IMR-90 (cell line): ENCODE data around the gene SHISA2. TPM values are rescaled to one million over a fixed set of nuclear protein-coding genes. Genes with fewer than 3 reads are reported as not detected.

ENCODE experiments used
- ATAC-seq: fragments of 200-7000 bp; cut with Tn5 transposase; 2 replicates; pipeline ENCODE4 v1.9.1; 2020; ENCODE audit warnings: low read depth, mild to moderate bottlenecking, moderate library complexity
- BruUV-seq: library from RNA; stranded (reverse); fragments of 400-500 nt; replicated peaks from 2 replicates; lab custom pipeline; 2021; lab: Mats Ljungman, UMichigan
- CTCF ChIA-PET: fragments of 300-600 bp; formaldehyde crosslinking; extraction: SDS; loops from one replicate; lab custom pipeline; 2021; ENCODE audit warnings: antibody characterized with exemption; lab: Yijun Ruan, JAX
- POLR2A ChIA-PET: fragments of 300-600 bp; sonication (Branson Sonifier 250); formaldehyde crosslinking; loops from one replicate; lab custom pipeline; 2022; ENCODE audit warnings: antibody characterized with exemption; ENCODE audit not compliant: unreplicated experiment; lab: Charles Lee
- DNase-seq: peaks from one replicate; pipeline ENCODE4 v3.0.0; 2013
- H2AFZ ChIP-seq: replicated peaks from 2 replicates; pipeline ENCODE3; 2013; ENCODE audit warnings: low read length, mild to moderate bottlenecking; ENCODE audit not compliant: poor library complexity
- H2AK5ac ChIP-seq: 2 replicates; pipeline ENCODE4 v1.6.1; 2013; ENCODE audit warnings: low read depth, low read length, inconsistent platforms
- H2AK9ac ChIP-seq: replicated peaks from 2 replicates; pipeline ENCODE3; 2013; ENCODE audit warnings: mild to moderate bottlenecking, low read depth, low read length, moderate library complexity; ENCODE audit not compliant: poor library complexity
- H2BK120ac ChIP-seq: 2 replicates; pipeline ENCODE4 v1.6.1; 2013; ENCODE audit warnings: low read depth, low read length, inconsistent platforms
- H2BK15ac ChIP-seq: 3 replicates; pipeline ENCODE4 v1.6.1; 2013; ENCODE audit warnings: low read depth, low read length, inconsistent platforms
- H2BK20ac ChIP-seq: 2 replicates; pipeline ENCODE4 v1.6.1; 2013; ENCODE audit warnings: low read depth, mild to moderate bottlenecking, inconsistent platforms, low read length, moderate library complexity
- H2BK5ac ChIP-seq: 2 replicates; pipeline ENCODE4 v1.6.1; 2013; ENCODE audit warnings: mild to moderate bottlenecking, low read depth, low read length, inconsistent platforms; ENCODE audit not compliant: poor library complexity, severe bottlenecking
- H3K14ac ChIP-seq: replicated peaks from 2 replicates; pipeline ENCODE4 v1.6.1; 2013; ENCODE audit warnings: low read depth, low read length, inconsistent platforms
- H3K18ac ChIP-seq: 2 replicates; pipeline ENCODE4 v1.6.1; 2013; ENCODE audit warnings: low read depth, low read length, control low read depth
- H3K23ac ChIP-seq: 2 replicates; pipeline ENCODE4 v1.6.1; 2013; ENCODE audit warnings: low read depth, low read length, inconsistent platforms
- H3K27ac ChIP-seq: 2 replicates; pipeline ENCODE4 v1.5.1; 2013; ENCODE audit warnings: mild to moderate bottlenecking, control low read depth, low read length; ENCODE audit not compliant: insufficient read depth
- H3K27me3 ChIP-seq: 2 replicates; pipeline ENCODE4 v1.6.1; 2013; ENCODE audit warnings: low read length; ENCODE audit not compliant: control insufficient read depth, insufficient read depth
- H3K36me3 ChIP-seq: 2 replicates; pipeline ENCODE4 v1.6.1; 2013; ENCODE audit warnings: low read length, mixed read lengths; ENCODE audit not compliant: control insufficient read depth, insufficient read depth
- H3K4ac ChIP-seq: 2 replicates; pipeline ENCODE4 v1.6.1; 2013; ENCODE audit warnings: low read depth, low read length, inconsistent platforms
- H3K4me1 ChIP-seq: 2 replicates; pipeline ENCODE4 v1.6.1; 2013; ENCODE audit warnings: low read length, mixed read lengths; ENCODE audit not compliant: control insufficient read depth, insufficient read depth
- H3K4me2 ChIP-seq: 2 replicates; pipeline ENCODE4 v1.6.1; 2013; ENCODE audit warnings: low read depth, mild to moderate bottlenecking, control low read depth, low read length, moderate library complexity
- H3K4me3 ChIP-seq: 2 replicates; pipeline ENCODE4 v1.5.1; 2013; ENCODE audit warnings: low read depth, mild to moderate bottlenecking, control low read depth, low read length, moderate library complexity; ENCODE audit not compliant: insufficient read depth
- H3K56ac ChIP-seq: 2 replicates; pipeline ENCODE4 v1.6.1; 2013; ENCODE audit warnings: low read length, inconsistent platforms; ENCODE audit not compliant: insufficient read depth; ENCODE audit errors: extremely low read depth
- H3K79me1 ChIP-seq, 2 experiments: 2 replicates each; pipeline ENCODE4 v1.6.1; 2013; ENCODE audit warnings: low read length in 2 of 2, inconsistent platforms in 1 of 2, low read depth in 1 of 2
- H3K9ac ChIP-seq: 2 replicates; pipeline ENCODE4 v1.6.1; 2013; ENCODE audit warnings: low read depth, low read length, control low read depth
- H3K9me1 ChIP-seq: 2 replicates; pipeline ENCODE4 v1.6.1; 2013; ENCODE audit warnings: low read length, inconsistent platforms; ENCODE audit not compliant: insufficient read depth
- H3K9me3 ChIP-seq: 2 replicates; pipeline ENCODE4 v1.6.1; 2013; ENCODE audit warnings: low read length; ENCODE audit not compliant: control insufficient read depth, insufficient read depth
- H4K20me1 ChIP-seq: 2 replicates; pipeline ENCODE4 v1.6.1; 2013; ENCODE audit warnings: low read length, inconsistent platforms; ENCODE audit not compliant: insufficient read depth
- H4K5ac ChIP-seq: 2 replicates; pipeline ENCODE4 v1.6.1; 2013; ENCODE audit warnings: mild to moderate bottlenecking, low read depth, low read length, control low read depth
- H4K8ac ChIP-seq, 2 experiments: 2 replicates each; pipeline ENCODE4 v1.6.1; 2013; ENCODE audit warnings: low read depth in 2 of 2, low read length in 2 of 2, control low read depth in 1 of 2, inconsistent platforms in 1 of 2
- H4K91ac ChIP-seq: 2 replicates; pipeline ENCODE4 v1.6.1; 2013; ENCODE audit warnings: low read depth, low read length, inconsistent platforms; ENCODE audit not compliant: insufficient read depth
- BHLHE40 ChIP-seq: fragments of 150-350 bp; IDR thresholded peaks from 2 replicates; pipeline ENCODE4 v1.6.1; 2016; ENCODE audit warnings: mild to moderate bottlenecking, low read depth, low read length
- CEBPB ChIP-seq: IDR thresholded peaks from 2 replicates; pipeline ENCODE4 v1.6.1; 2012; ENCODE audit warnings: low read depth, low read length, improper control_type of control experiment
- CHD1 ChIP-seq: IDR thresholded peaks from 2 replicates; pipeline ENCODE4 v1.6.1; 2012; ENCODE audit warnings: low read depth, low read length, improper control_type of control experiment
- ELK1 ChIP-seq: fragments of 150-350 bp; IDR thresholded peaks from 2 replicates; pipeline ENCODE4 v1.6.1; 2016; ENCODE audit warnings: low read depth, mild to moderate bottlenecking, low read length, moderate library complexity, borderline replicate concordance
- FOS ChIP-seq: fragments of 150-350 bp; IDR thresholded peaks from 2 replicates; pipeline ENCODE4 v1.6.1; 2016; ENCODE audit warnings: low read depth, low read length
- MAFK ChIP-seq: IDR thresholded peaks from 2 replicates; pipeline ENCODE4 v1.6.1; 2012; ENCODE audit warnings: low read depth, low read length, improper control_type of control experiment
- MAZ ChIP-seq: IDR thresholded peaks from 2 replicates; pipeline ENCODE4 v1.6.1; 2012; ENCODE audit warnings: low read depth, mild to moderate bottlenecking, low read length, improper control_type of control experiment, moderate library complexity, borderline replicate concordance
- MXI1 ChIP-seq: IDR thresholded peaks from 2 replicates; pipeline ENCODE4 v1.6.1; 2012; ENCODE audit warnings: low read depth, mild to moderate bottlenecking, low read length, moderate library complexity, borderline replicate concordance
- NFE2L2 ChIP-seq: fragments of 150-350 bp; IDR thresholded peaks from 2 replicates; pipeline ENCODE4 v1.6.1; 2016; ENCODE audit warnings: low read depth, mild to moderate bottlenecking, low read length
- POLR2A ChIP-seq: IDR thresholded peaks from 2 replicates; pipeline ENCODE4 v1.6.1; 2012; ENCODE audit warnings: mild to moderate bottlenecking, low read depth, low read length
- RAD21 ChIP-seq: IDR thresholded peaks from 2 replicates; pipeline ENCODE4 v1.6.1; 2012; ENCODE audit warnings: low read length, improper control_type of control experiment
- RCOR1 ChIP-seq: IDR thresholded peaks from 2 replicates; pipeline ENCODE4 v1.6.1; 2012; ENCODE audit warnings: mild to moderate bottlenecking, low read length, improper control_type of control experiment; ENCODE audit not compliant: insufficient replicate concordance
- RFX5 ChIP-seq: IDR thresholded peaks from 2 replicates; pipeline ENCODE4 v1.8.0; 2012; ENCODE audit warnings: low read depth, mild to moderate bottlenecking, low read length, moderate library complexity
- SMC3 ChIP-seq: fragments of 150-350 bp; IDR thresholded peaks from 2 replicates; pipeline ENCODE4 v1.6.1; 2016; ENCODE audit warnings: low read depth, mild to moderate bottlenecking, antibody characterized with exemption, low read length, moderate library complexity
- USF2 ChIP-seq: fragments of 150-350 bp; IDR thresholded peaks from 2 replicates; pipeline ENCODE4 v1.6.1; 2017; ENCODE audit warnings: mild to moderate bottlenecking, antibody characterized with exemption, low read length, low read depth
- WGBS, 2 experiments: methylation state at CpG; one replicate each; pipeline versions ENCODE4 v1.1.5 to v1.1.7; 2013; ENCODE audit warnings: missing lambda C conversion rate in 2 of 2; ENCODE audit not compliant: insufficient read length in 1 of 2; ENCODE audit errors: extremely low coverage in 2 of 2; 5-methylcytosine and 5-hydroxymethylcytosine counted together
- dilution Hi-C: fragments of 300-500 bp; cut with HindIII; formaldehyde crosslinking; loops from one replicate; pipeline ENCODE4 v1.14.3; 2018; ENCODE audit warnings: low sequenced_read_pairs; ENCODE audit not compliant: unreplicated experiment
- in situ Hi-C: fragments of 300-500 bp; cut with MboI; formaldehyde crosslinking; loops from 3 replicates; pipeline ENCODE4 v1.14.3; 2019; ENCODE audit warnings: low sequenced_read_pairs, inconsistent platforms, mixed read lengths
- intact Hi-C: fragments of 100-400 bp; cut with micrococcal nuclease; formaldehyde crosslinking; loops from 2 replicates; pipeline ENCODE4 v1.10.0; 2022
- polyA plus RNA-seq, 3 experiments: library from polyadenylated mRNA; depleted of rRNA; stranded (reverse); fragments of >200 nt; gene quantifications; 2 replicates each; pipeline ENCODE4 v1.2.3, GENCODE V29; 2012; ENCODE audit warnings: low replicate concordance in 1 of 3
- total RNA-seq: library from RNA; depleted of rRNA; stranded (reverse); fragments of >200 nt; gene quantifications from 2 replicates; pipeline ENCODE4 v1.2.3, GENCODE V29; 2012
- TF ChIP-seq, protein P1 (sequence below): conservative IDR thresholded peaks from 2 replicates; pipeline ENCODE4 v1.5.1; 2012; ENCODE audit warnings: mild to moderate bottlenecking, low read depth, low read length, improper control_type of control experiment

Gene SHISA2
- total and polyA plus RNA-seq, 2 of the 4 experiments (the other 2 are of a cell fraction), result not detected

DNA sequence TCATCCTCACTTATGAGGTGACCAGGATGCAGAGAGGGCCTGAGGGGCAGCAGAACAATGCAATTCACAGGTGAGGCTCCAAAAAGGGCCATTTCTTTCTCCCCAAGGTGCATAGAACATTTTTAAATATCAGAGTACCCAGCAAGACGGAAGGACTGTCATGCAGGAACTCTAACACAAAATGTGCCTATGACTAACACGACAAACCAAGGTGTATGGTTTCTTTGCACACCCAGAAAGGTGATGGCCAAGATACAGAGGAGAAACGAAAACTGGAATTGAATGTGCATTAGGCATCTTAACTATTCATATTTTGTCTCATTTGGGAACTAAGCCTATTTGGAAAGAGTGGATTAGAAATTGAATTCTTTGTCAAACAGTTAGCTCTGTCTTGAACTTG is 29.9 kb downstream of the SHISA2 start:
- H4K5ac ChIP-seq, result no peak overlapping the region
- dilution Hi-C loops (no loop called here), in situ Hi-C loops (no loop called here), intact Hi-C loops (no loop called here)
- DNase-seq, result no peak
- no peak overlapping the region for H2AK5ac ChIP-seq
- 0 out of 2 replicates have a peak, but pooled peaks cover 3% of the 10 kb centered on the region for H3K9me1 ChIP-seq
- H3K9me3 ChIP-seq, result no peaks in the 10 kb centered on the region
- no peak overlapping the region for H3K9ac ChIP-seq
- H3K27me3 ChIP-seq, result no peaks in the 10 kb centered on the region
- no peaks in the 10 kb centered on the region for H3K4me1 ChIP-seq
- H2AK9ac ChIP-seq, result no peak overlapping the region
- H2BK15ac ChIP-seq, result no peak overlapping the region
- no peak overlapping the region for H2AFZ ChIP-seq
- CTCF ChIA-PET, result no interaction called here
- H3K4me2 ChIP-seq, result no peak overlapping the region
- ATAC-seq, result no peak
- no peaks in the 10 kb centered on the region for H3K36me3 ChIP-seq
- H3K14ac ChIP-seq, result no peak overlapping the region
- POLR2A ChIA-PET, result no interaction called here
- no peaks in the 10 kb centered on the region for H3K79me1 ChIP-seq
- no peak overlapping the region for H2BK120ac ChIP-seq
- no peak overlapping the region for H2BK20ac ChIP-seq
- H4K91ac ChIP-seq, result no peak overlapping the region
- H3K23ac ChIP-seq, result no peak overlapping the region
- no peak overlapping the region for H4K8ac ChIP-seq
- no peak overlapping the region for H3K4me3 ChIP-seq
- TF ChIP-seq POLR2A, result no peak
- TF ChIP-seq MXI1, result no peak
- TF ChIP-seq BHLHE40, result no peak
- TF ChIP-seq CHD1, result no peak
- no peak for TF ChIP-seq MAFK
- TF ChIP-seq ELK1, result no peak
- no peak for TF ChIP-seq RFX5
- TF ChIP-seq FOS, result no peak
- TF ChIP-seq, protein P1, sequence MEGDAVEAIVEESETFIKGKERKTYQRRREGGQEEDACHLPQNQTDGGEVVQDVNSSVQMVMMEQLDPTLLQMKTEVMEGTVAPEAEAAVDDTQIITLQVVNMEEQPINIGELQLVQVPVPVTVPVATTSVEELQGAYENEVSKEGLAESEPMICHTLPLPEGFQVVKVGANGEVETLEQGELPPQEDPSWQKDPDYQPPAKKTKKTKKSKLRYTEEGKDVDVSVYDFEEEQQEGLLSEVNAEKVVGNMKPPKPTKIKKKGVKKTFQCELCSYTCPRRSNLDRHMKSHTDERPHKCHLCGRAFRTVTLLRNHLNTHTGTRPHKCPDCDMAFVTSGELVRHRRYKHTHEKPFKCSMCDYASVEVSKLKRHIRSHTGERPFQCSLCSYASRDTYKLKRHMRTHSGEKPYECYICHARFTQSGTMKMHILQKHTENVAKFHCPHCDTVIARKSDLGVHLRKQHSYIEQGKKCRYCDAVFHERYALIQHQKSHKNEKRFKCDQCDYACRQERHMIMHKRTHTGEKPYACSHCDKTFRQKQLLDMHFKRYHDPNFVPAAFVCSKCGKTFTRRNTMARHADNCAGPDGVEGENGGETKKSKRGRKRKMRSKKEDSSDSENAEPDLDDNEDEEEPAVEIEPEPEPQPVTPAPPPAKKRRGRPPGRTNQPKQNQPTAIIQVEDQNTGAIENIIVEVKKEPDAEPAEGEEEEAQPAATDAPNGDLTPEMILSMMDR, result no peak
- TF ChIP-seq MAZ, result no peak
- TF ChIP-seq CEBPB, result no peak
- no peak for TF ChIP-seq SMC3
- no peak for TF ChIP-seq NFE2L2
- no peak for TF ChIP-seq RAD21
- TF ChIP-seq RCOR1, result no peak
- no peak for TF ChIP-seq USF2
- BruUV-seq, result no TSS peak
- no peaks in the 10 kb centered on the region for H4K20me1 ChIP-seq
- no CpG with 5 or more reads among the region's 3 CpGs for WGBS, 2 experiments
- no peak overlapping the region for H3K18ac ChIP-seq
- no peak overlapping the region for H3K27ac ChIP-seq
- H2BK5ac ChIP-seq, result no peak overlapping the region
- no peak overlapping the region for H3K56ac ChIP-seq
- H3K4ac ChIP-seq, result no peak overlapping the region
